SK-N-MC (cell line): Measurements from ENCODE around the gene UQCRHL.

Source experiments
- EZH2 ChIP-seq: fragments of 200-600 bp; sonication (generic); IDR thresholded peaks from one replicate; pipeline ENCODE4 v1.6.1; 2017; ENCODE audit warnings: antibody characterized with exemption
- POLR2AphosphoS5 ChIP-seq: IDR thresholded peaks from 2 replicates; pipeline ENCODE4 v1.6.1; 2012; ENCODE audit warnings: mild to moderate bottlenecking, low read depth, low read length, borderline replicate concordance

- TF ChIP-seq POLR2AphosphoS5 (no peak), EZH2 (no peak)
These were observed 42.6 kb downstream of the UQCRHL start for GRCh38 chr1:15764890-15765289.
